SJSA1 (cell line): ENCODE data around the gene MAOB. TPM values are rescaled to one million over a fixed set of nuclear protein-coding genes. Genes with fewer than 3 reads are reported as not detected.

Experiments used
- DNase-seq, 2 experiments: peaks; one replicate each; pipeline ENCODE4 v3.0.0-alpha.2; 2015 to 2020; ENCODE audit warnings: low spot score in 2 of 2, low read depth in 1 of 2
- H3K27ac ChIP-seq: fragments of 250-450 bp; sonication (Bioruptor Pico); 2 replicates; pipeline ENCODE4 v1.5.1; 2020; ENCODE audit warnings: mild to moderate bottlenecking, moderate library complexity
- H3K27me3 ChIP-seq: fragments of 250-450 bp; sonication (Bioruptor Pico); replicated peaks from 2 replicates; pipeline ENCODE4 v1.5.1; 2020; ENCODE audit warnings: mild to moderate bottlenecking, moderate library complexity
- H3K36me3 ChIP-seq: fragments of 250-450 bp; sonication (Bioruptor Pico); 2 replicates; pipeline ENCODE4 v1.5.1; 2020; ENCODE audit warnings: mild to moderate bottlenecking
- H3K4me1 ChIP-seq: fragments of 250-450 bp; sonication (Bioruptor Pico); replicated peaks from 2 replicates; pipeline ENCODE4 v1.6.1; 2021; ENCODE audit warnings: mild to moderate bottlenecking
- H3K4me3 ChIP-seq: fragments of 250-450 bp; sonication (Bioruptor Pico); 2 replicates; pipeline ENCODE4 v1.5.1; 2020; ENCODE audit warnings: mild to moderate bottlenecking
- H3K9me3 ChIP-seq: fragments of 250-450 bp; sonication (Bioruptor Pico); replicated peaks from 2 replicates; pipeline ENCODE4 v1.5.1; 2020; ENCODE audit warnings: mild to moderate bottlenecking
- total RNA-seq: library from RNA; depleted of rRNA; stranded (reverse); fragments of >200 nt; shearing (Covaris generic); gene quantifications from 2 replicates; pipeline ENCODE4 v1.2.3, GENCODE V29; 2014

MAOB gene
- total RNA-seq, 1 experiment from 2014 or later, result not detected

- Histone ChIP-seq H3K4me3 (no peak overlapping the region), H3K4me1 (no peaks in the 10 kb centered on the region), H3K9me3 (no peaks in the 10 kb centered on the region), H3K27ac (no peak overlapping the region), H3K27me3 (no peaks in the 10 kb centered on the region), H3K36me3 (no peaks in the 10 kb centered on the region)
- DNase-seq, result no peak
These were observed 36.5 kb downstream of the MAOB start for GRCh38 chrX:43845776-43846175.

GRCh38 chrX:43840265-43840664, 42.0 kb downstream of the MAOB start:
- no peak for DNase-seq
- Histone ChIP-seq H3K4me3 (no peak overlapping the region), H3K9me3 (no peaks in the 10 kb centered on the region), H3K27me3 (no peaks in the 10 kb centered on the region), H3K36me3 (no peaks in the 10 kb centered on the region), H3K4me1 (no peaks in the 10 kb centered on the region), H3K27ac (no peak overlapping the region)

GRCh38 chrX:43836435-43837184, 45.6 kb downstream of the MAOB start:
- H3K9me3 ChIP-seq, result no peaks in the 10 kb centered on the region
- H3K36me3 ChIP-seq, result no peaks in the 10 kb centered on the region
- H3K4me3 ChIP-seq, result no peak overlapping the region
- DNase-seq, result no peak
- H3K27ac ChIP-seq, result no peak overlapping the region
- no peaks in the 10 kb centered on the region for H3K4me1 ChIP-seq
- H3K27me3 ChIP-seq, result no peaks in the 10 kb centered on the region

GRCh38 chrX:43835559-43835958, 46.7 kb downstream of the MAOB start:
- Histone ChIP-seq H3K27me3 (no peaks in the 10 kb centered on the region), H3K9me3 (no peaks in the 10 kb centered on the region), H3K27ac (no peak overlapping the region), H3K4me1 (no peaks in the 10 kb centered on the region), H3K4me3 (no peak overlapping the region), H3K36me3 (no peaks in the 10 kb centered on the region)
- no peak for DNase-seq

GRCh38 chrX:43827791-43828190, 54.5 kb downstream of the MAOB start:
- Histone ChIP-seq H3K27me3 (no peaks in the 10 kb centered on the region), H3K27ac (no peak overlapping the region), H3K4me3 (no peak overlapping the region), H3K9me3 (no peaks in the 10 kb centered on the region), H3K36me3 (no peaks in the 10 kb centered on the region), H3K4me1 (no peaks in the 10 kb centered on the region)
- no peak for DNase-seq

GRCh38 chrX:43822014-43822413, 60.2 kb downstream of the MAOB start:
- Histone ChIP-seq H3K36me3 (no peaks in the 10 kb centered on the region), H3K27me3 (no peaks in the 10 kb centered on the region), H3K9me3 (no peaks in the 10 kb centered on the region), H3K27ac (no peak overlapping the region), H3K4me1 (no peaks in the 10 kb centered on the region), H3K4me3 (no peak overlapping the region)
- no peak for DNase-seq

- Histone ChIP-seq H3K27ac (no peak overlapping the region), H3K9me3 (no peaks in the 10 kb centered on the region), H3K27me3 (no peaks in the 10 kb centered on the region), H3K4me3 (no peak overlapping the region), H3K36me3 (no peaks in the 10 kb centered on the region), H3K4me1 (no peaks in the 10 kb centered on the region)
- DNase-seq, result no peak
These were observed 64.8 kb downstream of the MAOB start for GRCh38 chrX:43817444-43817843.

- no peak overlapping the region for H3K4me3 ChIP-seq
- DNase-seq, result no peak
- H3K9me3 ChIP-seq, result no peaks in the 10 kb centered on the region
- H3K4me1 ChIP-seq, result no peaks in the 10 kb centered on the region
- H3K36me3 ChIP-seq, result no peaks in the 10 kb centered on the region
- no peaks in the 10 kb centered on the region for H3K27me3 ChIP-seq
- no peak overlapping the region for H3K27ac ChIP-seq
These were observed 67.0 kb downstream of the MAOB start for GRCh38 chrX:43815209-43815608.

- H3K9me3 ChIP-seq, result no peaks in the 10 kb centered on the region
- H3K27ac ChIP-seq, result no peak overlapping the region
- no peak for DNase-seq
- H3K36me3 ChIP-seq, result no peaks in the 10 kb centered on the region
- no peak overlapping the region for H3K4me3 ChIP-seq
- H3K27me3 ChIP-seq, result no peaks in the 10 kb centered on the region
- H3K4me1 ChIP-seq, result no peaks in the 10 kb centered on the region
These were observed 68.4 kb downstream of the MAOB start for GRCh38 chrX:43813898-43814297.

GRCh38 chrX:43813319-43813718, 68.9 kb downstream of the MAOB start:
- no peak overlapping the region for H3K4me3 ChIP-seq
- no peak overlapping the region for H3K27ac ChIP-seq
- no peaks in the 10 kb centered on the region for H3K27me3 ChIP-seq
- no peaks in the 10 kb centered on the region for H3K4me1 ChIP-seq
- no peaks in the 10 kb centered on the region for H3K36me3 ChIP-seq
- H3K9me3 ChIP-seq, result no peaks in the 10 kb centered on the region
- DNase-seq, result no peak

- H3K4me1 ChIP-seq, result no peaks in the 10 kb centered on the region
- H3K9me3 ChIP-seq, result no peaks in the 10 kb centered on the region
- H3K27me3 ChIP-seq, result no peaks in the 10 kb centered on the region
- H3K36me3 ChIP-seq, result no peaks in the 10 kb centered on the region
- H3K27ac ChIP-seq, result no peak overlapping the region
- no peak overlapping the region for H3K4me3 ChIP-seq
- DNase-seq, result no peak
These were observed 72.8 kb downstream of the MAOB start for GRCh38 chrX:43809463-43809862.

GRCh38 chrX:43808231-43808630, 74.0 kb downstream of the MAOB start:
- no peaks in the 10 kb centered on the region for H3K27me3 ChIP-seq
- H3K4me3 ChIP-seq, result no peak overlapping the region
- no peaks in the 10 kb centered on the region for H3K4me1 ChIP-seq
- H3K36me3 ChIP-seq, result no peaks in the 10 kb centered on the region
- H3K9me3 ChIP-seq, result no peaks in the 10 kb centered on the region
- no peak overlapping the region for H3K27ac ChIP-seq
- DNase-seq, result no peak

- H3K4me3 ChIP-seq, result no peak overlapping the region
- no peaks in the 10 kb centered on the region for H3K4me1 ChIP-seq
- no peak overlapping the region for H3K27ac ChIP-seq
- H3K36me3 ChIP-seq, result no peaks in the 10 kb centered on the region
- DNase-seq, result no peak
- no peaks in the 10 kb centered on the region for H3K9me3 ChIP-seq
- no peaks in the 10 kb centered on the region for H3K27me3 ChIP-seq
These were observed 76.7 kb downstream of the MAOB start for GRCh38 chrX:43805579-43805978.

- no peak for DNase-seq
- no peak overlapping the region for H3K27ac ChIP-seq
- no peaks in the 10 kb centered on the region for H3K36me3 ChIP-seq
- H3K27me3 ChIP-seq, result no peaks in the 10 kb centered on the region
- no peaks in the 10 kb centered on the region for H3K9me3 ChIP-seq
- H3K4me3 ChIP-seq, result no peak overlapping the region
- no peaks in the 10 kb centered on the region for H3K4me1 ChIP-seq
These were observed 78.2 kb downstream of the MAOB start for GRCh38 chrX:43804021-43804420.
